Fibroblast of villous mesenchyme (primary cell): Measurements from ENCODE around the gene LIMK1. TPM values are rescaled to one million over a fixed set of nuclear protein-coding genes. Genes with fewer than 3 reads are reported as not detected.
A peak's percentile ranks its signal among the peaks of the same experiment; 100 is the strongest.

ENCODE experiments used
- DNase-seq: peaks from one replicate; pipeline ENCODE4 v3.0.0-alpha.2; 2010; ENCODE audit warnings: low read depth
- H3K4me3 ChIP-seq: 2 replicates; pipeline ENCODE4 v1.5.1; 2011; ENCODE audit warnings: low read depth, mild to moderate bottlenecking, low read length
- total RNA-seq: library from RNA; depleted of rRNA; stranded (reverse); fragments of >200 nt; gene quantifications from 2 replicates; pipeline ENCODE4 v1.2.3, GENCODE V29; 2012
- TF ChIP-seq, protein P1 (sequence below): IDR thresholded peaks from 2 replicates; pipeline ENCODE4 v1.5.1; 2012; ENCODE audit warnings: low read depth, mild to moderate bottlenecking, low read length; ENCODE audit not compliant: insufficient read depth

Gene LIMK1
- total RNA-seq, 1 donor, result 44.9 TPM

DNA sequence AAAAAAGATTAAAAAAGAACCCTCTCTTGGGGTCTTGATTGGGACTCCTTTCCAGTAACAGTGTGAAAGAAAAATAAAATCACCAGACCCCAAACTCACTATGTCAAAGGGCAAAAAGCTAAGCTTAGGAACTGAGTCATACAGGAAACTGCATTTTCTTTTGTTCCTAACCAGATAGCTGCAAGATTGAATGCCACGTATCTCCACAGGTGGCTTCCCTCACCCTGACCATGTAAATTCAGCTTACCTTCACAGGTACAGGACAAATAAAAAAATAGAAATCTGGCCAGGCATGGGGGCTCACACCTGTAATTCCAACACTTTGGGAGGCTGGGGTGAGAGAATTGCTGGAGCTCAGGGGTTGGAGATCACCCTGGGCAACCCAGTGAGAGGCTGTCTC is 58.1 kb downstream of the LIMK1 start:
- DNase-seq, result peak; percentile 18
- no peak overlapping the region for H3K4me3 ChIP-seq
- TF ChIP-seq, protein P1, sequence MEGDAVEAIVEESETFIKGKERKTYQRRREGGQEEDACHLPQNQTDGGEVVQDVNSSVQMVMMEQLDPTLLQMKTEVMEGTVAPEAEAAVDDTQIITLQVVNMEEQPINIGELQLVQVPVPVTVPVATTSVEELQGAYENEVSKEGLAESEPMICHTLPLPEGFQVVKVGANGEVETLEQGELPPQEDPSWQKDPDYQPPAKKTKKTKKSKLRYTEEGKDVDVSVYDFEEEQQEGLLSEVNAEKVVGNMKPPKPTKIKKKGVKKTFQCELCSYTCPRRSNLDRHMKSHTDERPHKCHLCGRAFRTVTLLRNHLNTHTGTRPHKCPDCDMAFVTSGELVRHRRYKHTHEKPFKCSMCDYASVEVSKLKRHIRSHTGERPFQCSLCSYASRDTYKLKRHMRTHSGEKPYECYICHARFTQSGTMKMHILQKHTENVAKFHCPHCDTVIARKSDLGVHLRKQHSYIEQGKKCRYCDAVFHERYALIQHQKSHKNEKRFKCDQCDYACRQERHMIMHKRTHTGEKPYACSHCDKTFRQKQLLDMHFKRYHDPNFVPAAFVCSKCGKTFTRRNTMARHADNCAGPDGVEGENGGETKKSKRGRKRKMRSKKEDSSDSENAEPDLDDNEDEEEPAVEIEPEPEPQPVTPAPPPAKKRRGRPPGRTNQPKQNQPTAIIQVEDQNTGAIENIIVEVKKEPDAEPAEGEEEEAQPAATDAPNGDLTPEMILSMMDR, result no peak

DNA sequence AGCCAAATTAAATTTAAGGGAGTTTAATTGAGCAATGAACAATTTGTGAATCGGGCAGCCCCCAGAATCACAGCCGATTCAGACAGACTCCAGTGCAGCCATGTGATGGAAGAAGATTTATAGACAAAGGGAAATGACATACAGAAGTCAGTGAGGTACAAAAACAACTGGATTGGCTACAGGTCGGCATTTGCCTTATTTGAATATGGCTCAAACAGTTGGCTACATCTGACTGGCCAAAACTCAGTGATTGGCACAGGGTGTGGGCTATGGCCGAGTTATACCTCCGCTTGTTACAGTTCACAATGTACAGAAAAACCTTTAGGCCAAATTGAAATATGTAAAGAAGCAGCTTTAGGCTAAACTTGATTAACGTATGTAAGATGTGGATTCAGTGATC is 59.8 kb downstream of the LIMK1 start:
- no peak for DNase-seq
- TF ChIP-seq, protein P1, result no peak
- no peak overlapping the region for H3K4me3 ChIP-seq

DNA sequence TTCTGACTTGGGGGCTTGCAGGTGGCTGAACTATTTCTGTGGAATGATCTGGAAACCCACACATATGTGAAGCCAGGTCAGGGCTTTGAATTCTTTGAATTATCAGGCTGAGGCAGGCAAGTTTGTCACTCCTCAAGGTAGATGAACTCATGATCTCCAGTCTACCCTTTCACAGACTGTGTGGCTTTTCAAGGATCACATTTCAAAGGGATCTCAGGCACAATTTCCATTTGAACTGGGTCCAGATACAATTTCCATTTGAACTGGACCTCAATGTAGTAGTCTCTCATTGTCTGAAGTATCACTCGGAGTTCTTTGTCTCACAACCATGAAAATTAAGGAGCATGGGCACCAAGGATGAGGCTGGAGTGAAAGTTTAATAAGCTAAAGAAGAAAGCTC is 64.9 kb downstream of the LIMK1 start:
- H3K4me3 ChIP-seq, result no peak overlapping the region
- TF ChIP-seq, protein P1, result no peak
- no peak for DNase-seq

DNA sequence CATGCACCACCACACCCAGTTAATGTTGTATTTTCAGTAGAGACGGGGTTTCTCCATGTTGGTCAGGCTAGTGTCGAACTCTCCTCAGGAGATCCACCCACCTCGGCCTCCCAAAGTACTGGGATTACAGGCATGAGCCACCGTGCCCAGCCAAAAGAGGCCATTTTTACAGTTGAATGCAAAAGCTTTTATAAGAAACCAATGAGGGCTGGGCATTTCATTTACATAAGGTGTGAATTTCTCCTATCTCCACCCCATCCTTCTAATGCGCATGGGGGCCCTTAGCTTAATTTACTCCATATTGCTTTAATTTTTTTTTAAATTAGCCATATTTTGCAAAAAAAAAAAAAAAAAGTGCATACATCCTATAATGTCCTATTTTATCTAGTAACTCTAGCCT is 65.5 kb downstream of the LIMK1 start:
- TF ChIP-seq, protein P1, result no peak
- H3K4me3 ChIP-seq, result no peak overlapping the region

DNA sequence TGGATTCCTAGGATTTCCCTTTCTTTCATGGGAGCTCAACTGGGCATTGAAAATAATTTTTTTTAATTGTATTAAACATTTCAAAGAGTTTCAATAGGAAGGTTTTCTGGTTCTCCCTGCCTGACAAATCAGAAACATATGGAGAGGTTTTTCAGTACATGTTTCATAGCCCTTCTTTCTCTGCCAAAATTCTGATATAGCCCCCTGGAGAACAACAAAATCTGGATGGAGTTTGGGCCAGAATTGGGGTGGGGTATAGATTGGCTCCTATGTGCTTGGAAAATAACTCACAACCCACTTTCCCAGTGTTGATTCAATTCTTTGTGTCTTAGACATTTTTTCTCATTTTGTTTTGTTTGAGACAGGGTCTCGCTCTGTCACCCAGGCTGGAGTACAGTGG is 66.0 kb downstream of the LIMK1 start:
- no peak for DNase-seq
- TF ChIP-seq, protein P1, result no peak

More for the DNA sequence above, 65.5 kb downstream of the LIMK1 start:
- no peak for DNase-seq

DNA sequence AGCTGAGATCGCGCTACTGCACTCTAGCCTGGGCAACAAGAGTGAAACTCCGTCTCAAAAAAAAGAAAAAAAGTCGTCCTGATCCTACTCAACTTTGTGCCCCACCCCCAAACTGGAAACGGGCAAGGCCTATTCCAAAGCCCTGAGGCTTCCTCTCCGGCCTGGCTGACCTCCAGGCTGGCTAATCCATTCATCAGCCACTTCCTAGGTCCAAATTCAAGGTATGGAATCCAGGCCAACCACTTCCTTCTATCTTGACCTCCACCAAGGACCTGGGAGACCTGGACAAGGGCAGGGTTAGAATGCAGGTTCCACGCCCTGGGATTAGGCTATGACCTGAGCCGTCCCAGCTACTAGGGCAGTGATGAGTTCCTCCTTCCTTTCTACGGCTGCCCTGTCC is 70.1 kb downstream of the LIMK1 start:
- no peak for DNase-seq
- no peak overlapping the region for H3K4me3 ChIP-seq
- TF ChIP-seq, protein P1, result no peak

More for the DNA sequence above, 66.0 kb downstream of the LIMK1 start:
- H3K4me3 ChIP-seq, result no peak overlapping the region

DNA sequence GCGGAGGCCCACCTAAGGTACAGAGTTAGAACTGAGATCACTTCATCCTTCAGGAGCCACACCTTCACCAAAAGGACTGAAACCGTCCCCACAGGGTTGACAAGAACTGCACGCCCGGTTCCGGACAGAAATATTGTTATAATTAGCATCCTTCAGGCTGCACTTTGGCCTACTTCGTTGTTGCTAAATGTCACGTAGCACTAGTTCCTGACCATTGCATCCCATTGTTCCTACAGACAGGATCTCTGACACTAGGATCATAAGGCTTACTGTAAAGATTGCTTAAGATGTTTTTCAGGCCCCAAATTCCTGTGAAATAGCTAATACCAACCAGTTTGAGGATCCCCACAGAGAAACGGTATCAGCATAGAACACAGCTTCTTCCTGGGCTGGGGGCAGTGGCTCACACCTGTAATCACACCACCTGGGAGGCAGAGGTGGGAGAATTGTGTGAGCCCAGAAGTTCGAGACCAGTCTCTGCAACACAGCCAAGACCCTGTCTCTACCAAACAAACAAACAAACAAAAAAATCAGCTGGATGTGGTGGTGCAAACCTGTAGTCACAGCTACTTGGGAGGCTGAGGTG is 72.3 kb downstream of the LIMK1 start:
- DNase-seq, result no peak
- TF ChIP-seq, protein P1, result no peak
- H3K4me3 ChIP-seq, result no peak overlapping the region
